ENCODE data around the gene RBMS3.
A peak's percentile ranks its signal among the peaks of the same experiment; 100 is the strongest.
"Not testable (repeated sequence)": the region's sequence is repeated elsewhere in the genome, so short reads cannot be mapped to it uniquely, and the experiment has no call there.

The RBMS3 gene

GRCh38 chr3:29280404-29281093 lies at the start of gene RBMS3:
Gene RBMS3 (plus strand): TSS chr3:29281071.
- H3K4me3 ChIP-seq: peak within 1 kb of the TSS; percentile 41
- no peaks in the 10 kb centered on the region for H3K27me3 ChIP-seq (ENCODE audit: low read depth)
- peaks cover 43% of the 10 kb centered on the region for H3K4me1 ChIP-seq
- peak; percentile 92 for DNase-seq (ENCODE audit: low spot score in 2 of 2)
- H3K36me3 ChIP-seq (replicated peaks): no peaks in the 10 kb centered on the region
- in situ Hi-C loops (cut with MboI; ENCODE audit: low sequenced_read_pairs): no loop called here
- no peaks in the 10 kb centered on the region for H3K9me3 ChIP-seq

- DNase-seq (ENCODE audit: low spot score in 2 of 2); H3K4me1 ChIP-seq; in situ Hi-C loops (cut with MboI; ENCODE audit: low sequenced_read_pairs); H3K36me3 ChIP-seq (replicated peaks); H3K4me3 ChIP-seq; H3K27me3 ChIP-seq (ENCODE audit: low read depth); H3K9me3 ChIP-seq: not testable (repeated sequence)
Observed at GRCh38 chr3:29233126-29233525, 47.7 kb upstream of the RBMS3 start.

DNA sequence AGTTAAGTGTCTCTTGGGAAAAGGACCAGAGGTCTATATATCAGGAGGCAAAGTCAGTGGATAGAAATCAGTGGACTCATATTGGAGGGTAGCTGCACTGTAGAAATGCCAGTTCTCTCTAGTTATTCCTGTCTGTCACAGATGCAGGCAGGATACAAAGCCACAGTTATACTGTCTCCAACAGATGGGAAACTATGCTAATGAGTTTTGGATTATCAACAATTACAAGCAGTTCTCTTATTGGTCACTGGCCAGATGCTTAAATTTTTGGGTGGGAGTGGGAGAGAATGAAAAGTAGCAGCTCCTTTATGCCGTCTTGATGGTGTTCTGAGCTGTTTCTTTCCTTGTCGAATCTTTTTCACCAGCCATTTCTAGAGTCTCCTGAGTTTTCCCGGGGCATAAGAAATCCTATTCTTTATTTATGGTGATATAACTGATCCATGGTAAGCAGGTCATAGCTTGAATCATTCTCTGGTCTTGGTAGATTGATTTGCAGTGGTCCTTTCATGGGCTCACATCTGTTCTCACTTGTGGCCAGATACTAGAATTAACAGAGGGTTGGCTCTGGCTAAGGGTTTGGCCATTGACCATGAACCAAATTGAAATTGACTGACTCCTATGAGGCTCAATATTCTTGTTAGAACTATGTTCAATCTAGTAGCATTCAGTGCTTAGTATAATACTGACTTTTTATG lies 44.6 kb upstream of the RBMS3 start:
- Histone ChIP-seq H3K9me3 (no peaks in the 10 kb centered on the region), H3K36me3 (replicated peaks) (no peaks in the 10 kb centered on the region), H3K4me3 (no peak overlapping the region), H3K4me1 (peaks cover 10% of the 10 kb centered on the region), H3K27me3 (ENCODE audit: low read depth) (no peaks in the 10 kb centered on the region)
- no peak for DNase-seq (ENCODE audit: low spot score in 2 of 2)
- in situ Hi-C loops (cut with MboI; ENCODE audit: low sequenced_read_pairs): no loop called here

DNA sequence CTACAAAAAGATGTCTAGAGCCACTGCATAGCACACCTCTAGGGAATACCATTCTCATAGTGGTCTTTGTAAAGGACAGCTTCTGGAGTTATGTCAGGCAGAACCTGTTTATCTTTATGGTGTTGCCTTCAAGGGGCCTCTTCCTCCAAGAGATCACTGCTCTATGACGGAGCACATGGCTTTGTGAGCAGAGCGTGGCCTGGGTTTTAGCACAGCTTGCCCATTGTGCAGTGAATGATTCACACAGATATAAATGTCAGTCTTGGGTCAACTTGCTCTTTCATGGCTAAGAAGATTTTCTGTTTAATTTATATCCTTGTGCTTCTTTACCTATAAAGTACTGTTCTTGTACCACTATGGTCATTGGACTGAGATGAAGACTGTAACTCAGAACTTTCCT lies 41.5 kb upstream of the RBMS3 start:
- no peaks in the 10 kb centered on the region for H3K36me3 ChIP-seq (replicated peaks)
- H3K4me3 ChIP-seq: no peak overlapping the region
- peaks cover 10% of the 10 kb centered on the region for H3K4me1 ChIP-seq
- no peaks in the 10 kb centered on the region; the same call in 1 of the 2 replicates for H3K27me3 ChIP-seq (ENCODE audit: low read depth)
- no peaks in the 10 kb centered on the region for H3K9me3 ChIP-seq
- no peak for DNase-seq (ENCODE audit: low spot score in 2 of 2)
- in situ Hi-C loops (cut with MboI; ENCODE audit: low sequenced_read_pairs): no loop called here

DNA sequence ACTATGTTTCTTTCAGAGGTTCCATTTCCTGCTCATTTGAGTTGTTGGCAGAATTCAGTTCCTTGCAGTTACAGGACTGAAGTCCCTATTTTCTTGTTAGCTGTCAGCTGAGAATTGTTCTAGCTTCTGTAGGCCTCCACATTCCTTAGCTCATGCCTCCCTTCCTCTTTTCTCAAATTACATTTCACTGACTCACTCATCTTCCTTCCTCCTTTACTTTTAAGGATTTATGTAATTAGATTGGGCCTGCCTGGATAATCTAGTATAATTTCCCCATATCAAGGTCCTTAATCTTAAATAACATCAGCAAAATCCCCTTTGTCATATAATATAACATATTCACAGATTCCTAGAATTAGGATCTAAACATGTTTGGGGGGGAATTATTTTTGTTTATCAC lies 40.6 kb upstream of the RBMS3 start:
- H3K36me3 ChIP-seq (replicated peaks): no peaks in the 10 kb centered on the region
- H3K9me3 ChIP-seq: no peaks in the 10 kb centered on the region
- DNase-seq (ENCODE audit: low spot score in 2 of 2): no peak
- in situ Hi-C loops (cut with MboI; ENCODE audit: low sequenced_read_pairs): no loop called here
- H3K27me3 ChIP-seq (ENCODE audit: low read depth): no peaks in the 10 kb centered on the region; the same call in 1 of the 2 replicates
- H3K4me3 ChIP-seq: no peak overlapping the region
- H3K4me1 ChIP-seq: peaks cover 10% of the 10 kb centered on the region

DNA sequence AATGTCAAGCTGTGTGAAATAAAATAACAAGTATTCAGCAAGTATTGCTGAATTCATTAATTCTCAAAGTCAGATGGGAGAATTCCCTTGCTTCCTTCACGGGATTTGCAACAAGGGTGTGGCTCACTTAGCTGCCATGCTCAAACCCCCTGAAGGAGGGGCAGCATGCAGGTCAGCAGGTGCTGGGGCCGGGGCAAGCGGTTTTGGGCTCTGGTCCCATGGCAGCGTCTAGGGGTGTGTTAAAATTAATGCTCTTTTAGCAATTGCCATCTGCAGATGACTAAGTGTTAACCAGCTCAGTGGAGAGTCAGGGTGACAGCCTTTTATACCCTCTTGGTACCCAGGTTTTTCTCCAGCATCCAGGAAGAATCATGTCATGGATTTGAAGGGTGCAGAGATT lies 40.0 kb upstream of the RBMS3 start:
- peaks cover 10% of the 10 kb centered on the region for H3K4me1 ChIP-seq
- no peaks in the 10 kb centered on the region; the same call in 1 of the 2 replicates for H3K27me3 ChIP-seq (ENCODE audit: low read depth)
- H3K36me3 ChIP-seq (replicated peaks): no peaks in the 10 kb centered on the region
- no peak overlapping the region for H3K4me3 ChIP-seq
- H3K9me3 ChIP-seq: no peaks in the 10 kb centered on the region
- in situ Hi-C loops (cut with MboI; ENCODE audit: low sequenced_read_pairs): no loop called here
- DNase-seq (ENCODE audit: low spot score in 2 of 2): no peak

GRCh38 chr3:29241855-29242254 lies 39.0 kb upstream of the RBMS3 start:
- in situ Hi-C loops (cut with MboI; ENCODE audit: low sequenced_read_pairs): no loop called here
- no peaks in the 10 kb centered on the region for H3K36me3 ChIP-seq (replicated peaks)
- no peak overlapping the region for H3K4me3 ChIP-seq
- no peaks in the 10 kb centered on the region; the same call in 1 of the 2 replicates for H3K27me3 ChIP-seq (ENCODE audit: low read depth)
- peaks cover 10% of the 10 kb centered on the region for H3K4me1 ChIP-seq
- H3K9me3 ChIP-seq: no peaks in the 10 kb centered on the region
- no peak for DNase-seq (ENCODE audit: low spot score in 2 of 2)

- peaks cover 10% of the 10 kb centered on the region for H3K4me1 ChIP-seq
- DNase-seq (ENCODE audit: low spot score in 2 of 2): no peak
- H3K4me3 ChIP-seq: no peak overlapping the region
- no peaks in the 10 kb centered on the region for H3K9me3 ChIP-seq
- no peaks in the 10 kb centered on the region; the same call in 1 of the 2 replicates for H3K27me3 ChIP-seq (ENCODE audit: low read depth)
- in situ Hi-C loops (cut with MboI; ENCODE audit: low sequenced_read_pairs): no loop called here
- no peaks in the 10 kb centered on the region for H3K36me3 ChIP-seq (replicated peaks)
Observed at GRCh38 chr3:29242296-29242695, 38.6 kb upstream of the RBMS3 start.

DNA sequence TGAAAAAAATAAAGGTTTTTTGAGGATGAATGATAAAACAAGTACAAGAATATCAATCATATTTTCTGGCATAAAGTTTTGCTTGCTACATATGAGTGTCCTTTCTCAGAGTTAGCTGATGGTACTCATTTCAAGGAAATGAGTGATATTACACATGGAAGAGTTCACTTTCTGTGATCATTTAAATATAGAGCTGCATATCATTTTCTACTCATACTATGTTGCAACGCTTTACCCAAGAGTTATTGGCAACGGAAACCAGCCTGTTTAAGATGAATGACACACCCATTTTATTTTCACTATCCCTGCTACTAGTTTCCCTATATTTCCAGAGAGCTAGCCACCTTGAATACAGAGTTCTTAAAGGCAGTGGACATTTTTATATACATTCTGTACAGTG lies 35.4 kb upstream of the RBMS3 start:
- DNase-seq (ENCODE audit: low spot score in 2 of 2): no peak
- H3K27me3 ChIP-seq (ENCODE audit: low read depth): no peaks in the 10 kb centered on the region; the same call in 1 of the 2 replicates
- in situ Hi-C loops (cut with MboI; ENCODE audit: low sequenced_read_pairs): no loop called here
- no peak overlapping the region for H3K4me3 ChIP-seq
- no peaks in the 10 kb centered on the region for H3K4me1 ChIP-seq
- H3K36me3 ChIP-seq (replicated peaks): no peaks in the 10 kb centered on the region
- H3K9me3 ChIP-seq: no peaks in the 10 kb centered on the region

DNA sequence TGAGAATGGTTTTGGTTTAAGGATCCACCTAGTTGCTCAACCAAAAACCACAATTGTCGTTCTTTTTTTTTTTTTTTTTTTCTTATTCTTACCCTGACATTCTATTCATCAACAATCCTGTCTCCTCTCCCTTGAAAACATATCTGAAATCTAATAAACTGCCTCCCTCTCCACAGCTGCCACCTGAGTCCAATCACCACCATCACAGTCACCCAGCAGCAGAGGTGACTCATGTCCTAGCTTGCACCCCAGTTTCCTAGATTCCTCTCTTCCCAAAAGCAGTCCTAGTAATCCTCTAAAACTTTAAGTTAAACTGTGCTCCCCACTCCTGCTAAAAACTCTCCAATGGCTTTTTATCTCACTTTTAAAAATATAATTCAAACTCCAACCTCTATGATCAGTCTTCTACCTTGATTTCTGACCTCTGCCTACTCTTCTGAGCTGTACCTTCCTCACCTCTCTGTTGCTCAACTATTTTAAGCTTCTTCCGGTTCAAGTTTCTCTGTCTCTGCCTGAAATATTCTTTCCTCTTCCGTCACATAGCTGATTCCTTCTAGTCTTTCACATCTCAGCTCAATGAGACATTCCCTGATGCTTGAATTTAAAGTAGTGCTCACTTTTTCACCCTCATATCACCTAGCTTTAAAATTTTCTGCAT lies 33.7 kb upstream of the RBMS3 start:
- DNase-seq (ENCODE audit: low spot score in 2 of 2): no peak
- in situ Hi-C loops (cut with MboI; ENCODE audit: low sequenced_read_pairs): no loop called here
- Histone ChIP-seq H3K27me3 (ENCODE audit: low read depth) (no peaks in the 10 kb centered on the region), H3K9me3 (no peaks in the 10 kb centered on the region), H3K36me3 (replicated peaks) (no peaks in the 10 kb centered on the region), H3K4me1 (no peaks in the 10 kb centered on the region), H3K4me3 (no peak overlapping the region)

GRCh38 chr3:29249829-29250345 lies 31.0 kb upstream of the RBMS3 start:
- in situ Hi-C loops (cut with MboI; ENCODE audit: low sequenced_read_pairs): no loop called here
- H3K4me1 ChIP-seq: no peaks in the 10 kb centered on the region
- no peaks in the 10 kb centered on the region for H3K36me3 ChIP-seq (replicated peaks)
- no peak overlapping the region for H3K4me3 ChIP-seq
- DNase-seq (ENCODE audit: low spot score in 2 of 2): no peak
- H3K9me3 ChIP-seq: no peaks in the 10 kb centered on the region
- no peaks in the 10 kb centered on the region for H3K27me3 ChIP-seq (ENCODE audit: low read depth)

- no peak for DNase-seq (ENCODE audit: low spot score in 2 of 2)
- Histone ChIP-seq H3K27me3 (ENCODE audit: low read depth) (no peaks in the 10 kb centered on the region), H3K4me3 (no peak overlapping the region), H3K9me3 (no peaks in the 10 kb centered on the region), H3K4me1 (no peaks in the 10 kb centered on the region), H3K36me3 (replicated peaks) (no peaks in the 10 kb centered on the region)
- in situ Hi-C loops (cut with MboI; ENCODE audit: low sequenced_read_pairs): no loop called here
Observed at GRCh38 chr3:29255854-29256696, 24.8 kb upstream of the RBMS3 start.

GRCh38 chr3:29258161-29258560 lies 22.7 kb upstream of the RBMS3 start:
- no peaks in the 10 kb centered on the region for H3K36me3 ChIP-seq (replicated peaks)
- no peaks in the 10 kb centered on the region for H3K4me1 ChIP-seq
- H3K27me3 ChIP-seq (ENCODE audit: low read depth): no peaks in the 10 kb centered on the region
- no peaks in the 10 kb centered on the region for H3K9me3 ChIP-seq
- H3K4me3 ChIP-seq: no peak overlapping the region
- no peak for DNase-seq (ENCODE audit: low spot score in 2 of 2)
- in situ Hi-C loops (cut with MboI; ENCODE audit: low sequenced_read_pairs): no loop called here

Data from HAP-1 (cell line).